SH-SY5Y (cell line): ENCODE results near the gene FAM177A1.

ENCODE experiments used
- GATA2 ChIP-seq: IDR thresholded peaks from 2 replicates; pipeline ENCODE4 v1.6.1; 2011; ENCODE audit warnings: mild to moderate bottlenecking, low read depth, low read length
- GATA3 ChIP-seq: IDR thresholded peaks from 2 replicates; pipeline ENCODE4 v1.6.1; 2011; ENCODE audit warnings: low read depth, mild to moderate bottlenecking, low read length, moderate library complexity

DNA sequence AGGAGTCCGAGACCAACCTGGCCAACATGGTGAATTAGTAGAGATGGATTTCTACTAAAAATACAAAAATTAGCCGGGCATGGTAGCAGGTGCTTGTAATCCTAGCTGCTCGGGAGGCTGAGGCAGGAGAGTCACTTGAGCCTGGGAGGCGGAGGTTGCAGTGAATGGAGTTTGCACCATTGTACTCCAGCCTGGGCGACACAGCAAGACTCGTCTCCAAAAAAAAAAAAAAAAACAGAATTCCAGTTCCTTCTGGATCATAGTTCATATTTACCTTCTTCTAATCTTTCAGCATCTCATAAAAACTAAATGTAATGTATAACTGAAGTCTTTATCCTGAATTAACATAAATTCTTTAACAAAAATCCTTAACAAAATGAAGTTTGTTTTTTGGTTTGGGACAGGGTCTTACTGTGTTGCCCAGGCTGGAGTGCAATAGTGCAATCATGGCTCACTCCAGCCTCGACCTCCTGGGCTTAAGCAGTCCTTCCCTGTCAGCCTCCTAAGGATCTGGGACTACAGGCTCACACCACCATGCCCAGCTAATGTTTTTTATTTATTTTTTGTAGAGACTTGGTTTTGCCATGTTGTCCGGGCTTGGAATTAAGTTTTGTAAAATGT lies 37.6 kb downstream of the FAM177A1 start:
- TF ChIP-seq GATA2 (no peak), GATA3 (no peak)
